C4-2B (cell line): ENCODE data around the gene DCAF6.

Experiments used
- CTCF ChIP-seq: fragments of 450-650 bp; conservative IDR thresholded peaks from 2 replicates; pipeline ENCODE4 v1.5.1; 2017; ENCODE audit warnings: mild to moderate bottlenecking
- ZFX ChIP-seq: fragments of 450-650 bp; IDR thresholded peaks from 2 replicates; pipeline ENCODE4 v1.6.1; 2017

DNA sequence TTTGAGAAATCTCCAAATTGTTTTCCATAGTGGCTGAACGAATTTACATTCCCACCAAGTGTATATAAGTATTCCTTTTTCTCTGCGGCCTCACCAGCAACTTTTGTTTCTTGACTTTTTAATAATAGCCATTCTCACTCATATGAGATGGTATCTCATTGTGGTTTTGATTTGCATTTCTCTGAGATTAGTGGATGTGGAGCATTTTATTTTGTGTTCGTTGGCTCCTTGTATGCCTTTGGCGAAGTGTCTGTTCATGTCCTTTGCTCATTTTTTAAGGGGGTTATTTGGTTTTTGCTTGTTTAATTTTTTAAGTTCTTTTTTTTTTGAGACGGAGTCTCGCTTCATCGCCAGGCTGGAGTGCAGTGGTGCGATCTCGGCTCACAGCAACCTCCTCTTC lies 45.5 kb downstream of the DCAF6 start:
- TF ChIP-seq CTCF: no peak
- no peak for TF ChIP-seq ZFX
